Ramos (cell line): ENCODE results near the gene CPM.

Experiments used
- in situ Hi-C: fragments of 300-500 bp; cut with MboI; formaldehyde crosslinking; loops from one replicate; pipeline ENCODE4 v1.14.3; 2022; ENCODE audit warnings: low sequenced_read_pairs; ENCODE audit not compliant: unreplicated experiment

Gene CPM

GRCh38 chr12:68957273-68957672, 24.3 kb upstream of the CPM start:
- in situ Hi-C loops: no loop called here

DNA sequence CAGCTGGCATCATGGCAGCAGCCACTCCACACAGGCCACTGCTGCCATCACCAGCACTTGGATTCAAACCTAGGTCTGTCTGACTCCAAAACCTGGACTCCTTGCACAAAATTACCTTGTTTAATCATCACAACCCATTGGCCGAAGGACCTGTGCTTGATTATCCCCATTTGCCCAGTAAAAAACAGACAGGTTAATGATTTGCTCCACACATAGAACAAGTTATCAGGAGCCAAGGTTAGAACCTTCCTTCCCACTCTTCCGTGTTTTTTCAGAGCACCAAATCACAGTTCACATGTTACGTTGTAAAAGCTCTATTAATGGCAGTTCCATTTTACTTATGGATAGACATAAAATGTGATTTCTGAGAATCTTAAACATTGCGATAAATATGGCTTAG, 23.5 kb upstream of the CPM start:
- in situ Hi-C loops: no loop called here

DNA sequence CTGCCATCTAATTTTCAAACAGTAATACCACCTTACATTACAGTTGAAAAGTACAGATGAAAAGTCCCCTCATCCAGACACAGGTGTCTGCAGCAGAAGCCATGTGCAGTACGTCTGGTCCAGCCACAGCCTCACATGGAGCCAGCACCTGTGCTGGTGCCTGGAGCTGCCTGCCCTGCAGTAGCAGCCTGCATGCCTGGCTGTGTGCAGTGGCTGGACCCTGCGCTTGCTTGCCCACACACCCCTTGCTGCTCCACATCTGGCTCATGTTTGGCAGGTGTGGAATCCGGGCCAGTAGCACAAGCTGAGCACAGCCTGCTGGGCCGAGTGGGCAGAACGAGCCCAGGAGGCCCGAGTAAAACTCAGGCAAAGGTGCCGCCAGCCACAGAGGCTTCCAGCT, 21.8 kb upstream of the CPM start:
- in situ Hi-C loops: no loop called here

DNA sequence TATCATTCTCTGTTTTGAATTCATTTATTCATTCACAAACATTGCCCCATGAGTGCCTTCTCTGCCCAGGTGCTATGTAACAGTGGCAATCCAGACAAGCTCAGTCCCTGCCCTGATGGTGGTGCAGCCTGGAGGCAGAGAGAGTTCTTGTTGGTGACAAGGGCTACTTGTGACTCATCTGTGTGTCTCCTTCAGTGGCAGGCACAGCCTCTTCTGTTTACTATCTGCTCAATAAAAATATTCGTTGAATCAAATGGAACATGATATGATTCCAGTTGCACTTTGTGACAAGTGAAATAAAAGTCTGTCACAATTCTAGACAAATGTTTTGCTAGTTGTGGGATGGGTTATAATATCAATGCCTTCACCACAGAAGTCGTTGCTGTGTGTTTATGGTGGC, 20.6 kb upstream of the CPM start:
- in situ Hi-C loops: no loop called here

- in situ Hi-C loops: no loop called here
Measured at GRCh38 chr12:68951652-68952051, 18.7 kb upstream of the CPM start.

GRCh38 chr12:68950511-68950910, 17.5 kb upstream of the CPM start:
- in situ Hi-C loops: no loop called here

DNA sequence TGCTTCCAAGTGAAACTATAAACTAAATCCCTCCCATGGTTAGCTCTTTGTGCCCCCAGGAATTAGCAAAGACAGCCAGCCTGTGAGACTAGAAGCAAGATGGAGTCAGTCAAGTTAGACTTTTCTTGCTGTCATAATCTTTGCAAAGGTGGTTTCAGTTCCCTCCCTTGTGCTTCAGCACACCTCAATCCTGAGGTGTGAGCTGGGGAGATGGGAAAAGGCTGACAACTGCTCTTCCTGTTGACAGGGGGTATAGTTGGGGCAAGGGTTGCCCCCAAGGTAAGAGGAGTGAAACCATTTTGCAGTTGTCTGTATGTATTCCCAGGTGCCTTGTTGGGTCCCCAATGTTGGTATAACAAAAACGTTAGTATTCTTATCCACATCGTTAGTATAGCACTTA, 12.3 kb upstream of the CPM start:
- in situ Hi-C loops: no loop called here

- in situ Hi-C loops: no loop called here
Measured at GRCh38 chr12:68944296-68945076, 11.5 kb upstream of the CPM start.

DNA sequence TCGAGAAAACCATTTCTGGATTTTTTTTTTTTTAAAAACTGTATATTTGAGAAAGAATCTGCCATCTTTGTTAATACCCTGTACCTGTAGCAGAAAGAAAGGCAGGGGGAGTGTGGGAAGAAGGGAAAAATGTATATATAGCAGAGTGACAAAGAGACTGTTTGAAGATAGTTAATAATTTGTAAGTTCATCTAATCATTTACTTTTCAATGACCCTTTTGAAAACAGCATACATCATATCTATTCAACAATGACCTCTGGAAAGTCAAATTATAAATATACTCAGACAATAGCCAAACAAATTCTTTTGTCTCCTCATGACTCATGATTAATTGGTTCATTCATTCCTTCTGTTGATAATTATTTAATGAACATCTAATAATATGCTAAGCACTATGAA, 10.9 kb upstream of the CPM start:
- in situ Hi-C loops: no loop called here

DNA sequence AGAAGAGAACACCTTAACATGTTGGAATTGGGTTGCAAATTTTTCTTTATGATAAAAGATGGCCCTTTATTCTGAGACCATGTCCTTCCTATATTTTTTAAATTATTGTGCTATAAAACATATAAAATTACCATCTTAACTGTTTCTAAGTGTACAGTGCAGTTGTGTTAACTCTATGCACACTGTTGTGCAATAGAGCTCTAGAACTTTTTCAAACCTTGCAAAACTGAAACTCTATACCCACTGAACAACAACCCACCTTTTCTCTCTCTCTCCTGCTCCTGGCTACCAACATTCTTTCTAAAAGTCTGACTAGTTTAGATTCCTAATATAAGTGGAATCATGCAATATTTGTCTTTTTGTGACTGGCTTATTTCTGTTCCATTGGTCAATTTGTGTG, 7.8 kb upstream of the CPM start:
- in situ Hi-C loops: no loop called here

DNA sequence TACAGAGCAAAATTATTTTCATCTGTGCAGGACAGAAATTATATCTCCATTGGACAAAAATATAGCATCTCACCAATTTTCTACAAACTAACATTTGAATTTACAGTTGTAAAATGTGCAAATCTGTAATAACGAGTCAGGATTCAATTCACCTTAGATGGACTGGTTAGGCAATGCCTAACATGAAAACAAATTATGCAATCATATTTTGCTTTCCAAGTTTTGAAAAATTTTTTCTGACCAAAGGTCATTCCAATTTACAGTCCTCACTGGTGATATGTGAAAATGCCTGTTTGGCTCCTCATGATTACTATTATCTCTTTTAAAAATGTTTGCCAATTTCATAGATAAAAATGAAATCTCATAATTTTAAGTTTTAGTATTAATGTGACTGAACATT, 6.5 kb upstream of the CPM start:
- in situ Hi-C loops: no loop called here

DNA sequence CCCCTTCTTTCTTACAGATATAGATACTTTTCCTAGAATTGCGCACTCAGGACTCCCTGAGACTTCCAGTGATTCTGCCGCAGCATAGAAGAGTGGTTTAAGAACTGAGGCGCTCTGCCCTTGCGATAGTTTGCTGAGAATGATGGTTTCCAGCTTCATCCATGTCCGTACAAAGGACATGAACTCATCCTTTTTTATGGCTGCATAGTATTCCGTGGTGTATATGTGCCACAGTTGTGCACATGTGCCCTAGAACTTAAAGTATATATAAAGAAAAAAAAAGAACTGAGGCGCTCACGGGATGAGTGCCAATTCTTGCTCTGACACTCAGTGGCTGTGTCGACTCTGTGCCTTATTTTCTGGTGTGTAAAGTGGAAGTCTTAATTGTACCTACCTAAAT, 1.4 kb upstream of the CPM start:
- in situ Hi-C loops: no loop called here

GRCh38 chr12:68932128-68932960, 627 bp downstream of the CPM start:
- in situ Hi-C loops: no loop called here

- in situ Hi-C loops: no loop called here
Measured at GRCh38 chr12:68930178-68930577, 2.8 kb downstream of the CPM start.

DNA sequence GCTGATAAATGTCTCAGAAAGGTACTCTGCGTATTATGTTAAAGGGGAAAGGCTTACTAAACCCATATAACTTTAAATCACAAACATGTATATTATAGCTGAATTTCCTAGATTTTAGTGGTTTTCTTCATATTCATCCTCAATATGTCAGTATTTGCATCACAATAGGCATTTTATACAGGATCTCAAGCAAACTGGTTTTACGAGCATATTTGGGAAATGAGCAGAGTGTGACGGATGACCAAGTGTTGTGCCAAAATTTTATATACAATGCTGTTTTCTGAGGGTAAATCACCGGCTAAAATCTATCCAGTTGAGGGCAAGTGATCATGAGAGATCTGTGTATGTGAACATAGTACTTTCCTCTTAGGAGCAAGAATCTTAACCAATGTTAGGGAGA, 8.4 kb downstream of the CPM start:
- in situ Hi-C loops: no loop called here

DNA sequence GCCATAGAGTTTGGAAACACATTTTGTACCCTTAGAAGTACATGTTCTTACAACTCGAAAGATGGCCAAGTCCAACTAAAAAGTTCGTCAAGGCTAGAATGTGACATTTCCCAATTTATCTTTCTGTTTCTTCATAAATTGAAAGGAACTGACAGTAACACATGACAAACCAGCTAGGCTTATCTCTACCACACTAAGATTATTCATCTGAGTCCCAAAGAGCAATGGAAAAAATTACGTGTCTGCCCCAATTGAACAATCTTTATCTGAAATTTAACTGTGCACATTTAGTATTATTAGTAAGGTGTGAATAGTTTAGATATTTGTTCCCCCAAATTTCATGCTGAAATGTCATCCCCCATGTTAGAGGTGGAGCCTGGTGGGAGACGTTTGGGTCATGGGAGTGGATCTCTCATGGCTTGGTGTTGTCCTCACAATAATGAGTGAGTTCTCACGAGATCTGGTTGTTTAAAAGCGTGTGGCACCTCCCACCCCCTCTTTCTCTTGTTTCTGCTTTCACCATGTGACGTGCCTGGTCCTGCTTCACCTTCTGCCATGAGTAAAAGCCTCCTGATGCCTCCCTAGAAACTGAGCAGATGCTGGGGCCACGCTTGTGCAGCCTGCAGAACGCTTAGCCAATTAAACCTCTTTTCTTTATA, 13.3 kb downstream of the CPM start:
- in situ Hi-C loops: no loop called here

DNA sequence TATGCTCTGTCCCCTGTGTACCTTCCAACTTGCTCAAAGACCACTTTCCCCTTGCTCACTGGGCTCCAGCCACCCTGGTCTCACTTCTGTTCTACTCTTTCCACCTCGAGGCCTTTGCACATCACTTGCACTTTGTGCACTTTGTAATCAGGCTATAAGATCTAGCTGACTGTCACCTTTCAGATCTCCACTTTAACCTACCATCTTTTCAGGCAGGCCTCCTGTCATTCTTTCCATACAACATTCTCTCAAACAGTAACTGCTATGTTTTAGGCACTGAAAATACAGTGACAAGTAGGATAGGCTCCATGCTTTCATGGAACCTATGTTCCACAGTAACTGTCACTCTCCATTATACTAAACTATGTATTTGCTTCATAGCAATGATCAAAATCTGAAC, 14.0 kb downstream of the CPM start:
- in situ Hi-C loops: no loop called here

GRCh38 chr12:68915055-68915454, 17.9 kb downstream of the CPM start:
- in situ Hi-C loops: no loop called here

DNA sequence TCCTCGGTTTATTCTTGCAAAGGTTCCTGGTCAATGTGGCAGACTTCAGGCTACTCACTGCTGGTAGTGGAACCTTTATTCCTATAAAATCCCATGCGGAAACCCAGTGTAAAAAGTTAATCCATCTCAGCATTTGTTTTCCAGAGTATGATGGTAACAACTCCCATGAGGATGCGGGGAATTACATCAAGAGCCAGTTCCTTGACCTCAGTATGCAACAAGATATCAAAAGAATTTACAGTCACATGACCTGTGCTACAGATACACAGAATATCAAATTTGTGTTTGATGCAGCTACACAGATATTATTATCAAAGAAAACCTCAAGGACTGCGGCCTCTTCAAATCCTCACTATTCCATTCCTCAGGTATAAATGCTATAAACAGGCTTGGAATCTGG, 19.3 kb downstream of the CPM start:
- in situ Hi-C loops: no loop called here

DNA sequence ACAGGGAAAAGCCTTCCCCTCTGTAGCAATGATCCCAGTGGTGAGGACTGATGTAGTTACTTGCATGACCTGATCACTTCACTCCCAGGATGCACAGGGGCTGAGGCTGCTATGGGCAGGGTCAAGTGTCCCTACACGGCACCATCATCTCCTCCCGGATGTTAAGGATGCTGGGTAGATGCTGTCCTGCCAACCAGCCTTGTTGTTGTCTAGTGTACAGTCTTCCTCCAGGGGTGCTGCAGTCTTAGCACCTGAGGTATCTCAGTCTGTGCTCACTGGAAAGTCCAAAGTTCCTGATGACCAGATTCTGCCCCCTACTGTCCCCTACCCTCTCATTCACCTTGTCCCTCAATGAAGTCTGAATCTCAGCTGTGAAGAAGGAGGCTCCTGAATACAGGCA, 20.1 kb downstream of the CPM start:
- in situ Hi-C loops: no loop called here

- in situ Hi-C loops: no loop called here
Measured at GRCh38 chr12:68911197-68911718, 21.7 kb downstream of the CPM start.
